T follicular helper cell (primary cell): ENCODE results near the gene TUBG2.
"Not testable (repeated sequence)": the region's sequence is repeated elsewhere in the genome, so short reads cannot be mapped to it uniquely, and the experiment has no call there.

Source experiments
- DNase-seq: peaks from one replicate; pipeline ENCODE4 v3.0.0-alpha.2; 2020; ENCODE audit warnings: low read depth

TUBG2 gene

GRCh38 chr17:42653179-42654124, 5.6 kb upstream of the TUBG2 start:
- DNase-seq = no peak

DNA sequence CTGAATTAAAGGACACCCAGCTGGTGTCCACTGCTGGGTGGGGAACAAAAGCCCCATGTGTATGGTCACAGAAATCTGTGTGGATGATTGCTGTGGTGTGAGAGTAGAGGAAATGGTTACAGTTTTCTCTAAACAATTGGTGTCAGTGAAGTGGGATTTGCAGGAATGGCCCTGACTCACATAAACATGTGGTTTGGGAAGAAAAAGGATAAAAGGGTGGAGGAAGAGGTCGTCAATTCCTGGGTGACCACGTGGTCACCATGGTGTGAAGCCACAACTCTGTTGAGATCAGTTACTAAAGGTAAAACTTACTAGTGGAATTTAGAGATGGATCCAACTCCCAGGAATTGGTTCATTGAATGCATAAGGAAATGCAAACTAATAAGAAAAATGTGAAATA, 3.6 kb upstream of the TUBG2 start:
- no peak for DNase-seq

GRCh38 chr17:42657824-42658588, 1.1 kb upstream of the TUBG2 start:
- DNase-seq = no peak

GRCh38 chr17:42659932-42660274, 819 bp downstream of the TUBG2 start:
- DNase-seq = not testable (repeated sequence)

DNA sequence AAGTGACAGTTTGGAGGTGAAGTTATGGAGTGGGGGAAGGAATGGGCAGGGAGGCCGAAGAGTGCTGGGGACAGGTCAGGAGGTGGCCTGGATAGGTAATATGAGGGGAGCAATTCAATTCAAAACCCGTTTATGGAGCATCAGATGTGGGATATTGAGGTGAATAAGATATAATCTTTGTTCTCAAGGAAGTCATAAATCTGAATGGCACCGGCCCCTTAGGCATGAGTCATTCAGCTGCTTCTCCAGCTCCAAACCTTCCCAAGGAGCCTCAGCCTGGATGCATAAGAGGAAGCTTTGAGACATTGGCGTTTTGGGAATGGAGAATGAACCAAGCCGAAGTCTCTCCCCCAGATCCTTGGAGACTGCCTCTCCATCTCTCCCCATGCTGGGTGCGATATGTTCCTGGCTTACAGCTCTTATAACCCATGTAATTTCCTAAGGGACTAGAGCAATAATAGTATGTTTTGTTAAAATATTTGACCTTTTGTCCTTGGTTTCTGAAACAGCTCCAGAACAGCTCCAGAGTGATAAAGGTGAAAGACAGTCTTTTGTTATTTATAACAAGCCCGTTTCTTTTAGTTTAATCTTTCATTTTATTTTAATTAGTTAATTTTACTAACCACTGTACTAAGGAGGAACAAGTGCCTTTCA, 1.7 kb downstream of the TUBG2 start:
- no peak for DNase-seq

DNA sequence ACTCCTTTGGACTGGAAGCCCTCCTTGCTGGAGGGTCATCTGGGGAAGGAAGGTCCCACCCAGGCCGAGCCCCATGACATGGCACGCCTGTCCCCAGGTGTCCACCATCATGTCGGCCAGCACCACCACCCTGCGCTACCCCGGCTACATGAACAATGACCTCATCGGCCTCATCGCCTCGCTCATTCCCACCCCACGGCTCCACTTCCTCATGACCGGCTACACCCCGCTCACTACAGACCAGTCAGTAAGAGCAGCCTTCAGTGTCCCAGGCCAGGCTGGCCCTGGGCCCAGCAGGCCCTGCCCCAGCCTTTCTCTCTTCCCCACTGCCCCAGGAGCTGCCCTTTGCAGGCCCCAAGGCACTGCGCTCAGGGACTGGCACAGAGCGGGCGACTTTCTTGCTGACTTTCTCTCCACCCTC, 6.5 kb downstream of the TUBG2 start:
- DNase-seq = no peak

GRCh38 chr17:42666126-42666525, 7.0 kb downstream of the TUBG2 start:
- not testable (repeated sequence) for DNase-seq

GRCh38 chr17:42667088-42667951, 8.2 kb downstream of the TUBG2 start:
- DNase-seq = no peak

DNA sequence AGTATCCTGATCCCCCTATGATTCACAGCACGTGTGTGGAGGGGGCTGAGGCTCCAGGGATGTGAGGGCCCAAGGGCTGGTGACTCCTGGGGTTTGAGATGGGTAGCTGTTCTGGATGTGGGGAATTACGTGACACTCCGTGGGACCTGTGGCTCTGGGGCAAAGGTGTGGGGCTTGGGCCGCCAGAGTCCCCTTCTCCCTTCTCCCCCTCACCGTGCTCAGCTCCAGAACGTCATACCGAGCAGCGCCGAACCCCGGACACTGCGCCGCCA, 10.6 kb downstream of the TUBG2 start:
- DNase-seq = no peak

DNA sequence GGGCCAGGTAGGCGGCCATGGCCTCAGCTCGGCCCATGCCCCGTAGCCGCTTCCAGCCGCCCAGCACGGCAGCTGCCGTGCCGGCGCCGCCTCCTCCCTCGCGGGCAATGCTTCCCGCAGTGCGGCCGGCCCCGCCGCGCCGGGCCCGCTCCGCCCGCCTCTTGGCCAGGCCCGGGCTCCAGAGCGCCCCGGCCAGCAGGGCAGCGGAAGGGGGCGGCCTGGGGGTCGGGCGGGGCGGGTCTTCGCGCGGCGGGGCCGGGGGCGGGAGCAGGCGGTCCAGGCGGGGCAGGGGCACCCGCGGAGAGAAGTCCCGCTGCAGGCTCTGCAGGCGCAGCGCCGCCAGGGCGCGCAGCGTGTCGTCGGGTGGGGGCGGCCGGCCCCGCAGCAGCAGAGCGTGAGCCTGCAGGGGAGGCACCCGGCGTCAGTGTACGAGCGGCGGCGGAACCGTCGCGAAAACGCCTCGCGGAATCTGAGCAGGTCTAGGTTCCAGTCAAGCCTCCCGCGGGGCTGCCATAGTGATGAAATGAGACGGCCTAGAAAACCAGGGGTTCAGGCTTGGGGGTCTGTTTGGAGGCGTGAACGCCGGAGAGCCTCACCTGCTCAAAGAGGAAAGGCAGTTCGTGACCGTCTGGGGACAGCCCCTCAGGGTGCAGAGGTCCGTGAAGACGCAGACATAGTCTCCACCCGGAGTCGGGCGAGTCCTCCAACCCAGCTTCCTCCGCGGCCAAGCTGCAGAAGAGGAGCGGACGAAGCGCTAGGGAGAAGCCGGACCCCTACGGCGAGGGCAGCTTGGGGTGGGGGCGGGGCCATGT, 11.1 kb downstream of the TUBG2 start:
- DNase-seq = no peak

DNA sequence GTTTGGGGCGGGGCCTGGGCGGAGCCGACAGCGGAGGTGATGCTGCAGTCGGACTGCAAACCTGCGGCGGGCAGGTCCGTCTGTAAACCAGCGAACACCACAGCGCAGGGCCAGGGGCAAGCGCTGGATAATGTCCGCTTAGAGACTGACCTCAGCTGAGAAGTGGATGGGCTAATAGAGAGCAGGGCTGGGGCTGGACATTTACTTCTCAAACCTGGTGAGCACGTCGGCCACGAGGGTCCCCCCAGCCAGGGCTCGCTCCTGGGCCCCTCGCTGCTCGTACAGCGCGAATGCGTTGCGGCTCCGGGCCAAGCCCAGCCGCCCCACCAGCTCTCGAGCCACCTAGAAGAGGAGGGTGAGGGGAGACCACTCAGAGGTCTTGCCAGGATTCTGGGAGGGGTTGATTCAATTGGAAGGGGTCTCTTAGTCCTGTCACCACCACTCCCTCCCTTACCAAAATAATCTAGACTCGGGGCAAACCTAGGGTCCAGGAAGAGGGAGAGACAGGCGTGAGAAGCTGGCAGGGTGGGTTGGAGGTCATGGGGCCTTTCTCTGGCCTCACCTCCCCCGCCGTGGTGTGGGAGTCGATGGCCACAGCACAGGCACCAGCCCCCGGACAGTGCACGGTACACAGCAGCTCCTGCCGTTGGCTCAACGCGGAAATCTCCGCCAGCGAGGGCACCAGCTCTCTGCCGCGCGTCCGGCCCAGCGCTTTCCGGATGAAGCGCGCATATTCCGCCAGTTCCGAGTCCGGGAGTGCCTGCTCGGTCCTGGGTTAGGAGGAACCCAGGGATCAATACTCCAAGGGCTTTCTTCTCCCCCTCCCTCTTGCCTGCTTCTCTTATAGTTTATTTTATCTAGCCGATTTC, 11.9 kb downstream of the TUBG2 start:
- no peak for DNase-seq

DNA sequence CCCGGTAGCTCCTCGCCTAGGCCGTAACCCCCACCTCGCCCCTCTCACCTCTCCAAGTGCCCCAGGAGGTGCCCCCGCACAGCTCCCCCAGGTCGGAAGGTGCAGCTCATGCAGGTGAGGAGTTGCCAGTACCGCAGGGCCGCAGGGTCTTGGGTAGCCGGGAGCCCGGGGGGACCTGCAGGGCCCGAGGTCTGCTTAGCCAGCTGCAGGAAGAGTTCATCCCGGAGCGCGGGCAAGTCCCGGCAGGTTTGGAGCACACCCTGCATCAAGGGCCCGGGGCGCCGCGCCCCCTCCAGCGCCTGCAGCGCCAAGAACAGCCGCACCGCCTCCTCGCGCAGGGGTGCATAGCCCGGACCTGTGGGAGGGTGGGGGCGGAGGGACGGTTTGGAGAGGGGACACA, 13.0 kb downstream of the TUBG2 start:
- no peak for DNase-seq

DNA sequence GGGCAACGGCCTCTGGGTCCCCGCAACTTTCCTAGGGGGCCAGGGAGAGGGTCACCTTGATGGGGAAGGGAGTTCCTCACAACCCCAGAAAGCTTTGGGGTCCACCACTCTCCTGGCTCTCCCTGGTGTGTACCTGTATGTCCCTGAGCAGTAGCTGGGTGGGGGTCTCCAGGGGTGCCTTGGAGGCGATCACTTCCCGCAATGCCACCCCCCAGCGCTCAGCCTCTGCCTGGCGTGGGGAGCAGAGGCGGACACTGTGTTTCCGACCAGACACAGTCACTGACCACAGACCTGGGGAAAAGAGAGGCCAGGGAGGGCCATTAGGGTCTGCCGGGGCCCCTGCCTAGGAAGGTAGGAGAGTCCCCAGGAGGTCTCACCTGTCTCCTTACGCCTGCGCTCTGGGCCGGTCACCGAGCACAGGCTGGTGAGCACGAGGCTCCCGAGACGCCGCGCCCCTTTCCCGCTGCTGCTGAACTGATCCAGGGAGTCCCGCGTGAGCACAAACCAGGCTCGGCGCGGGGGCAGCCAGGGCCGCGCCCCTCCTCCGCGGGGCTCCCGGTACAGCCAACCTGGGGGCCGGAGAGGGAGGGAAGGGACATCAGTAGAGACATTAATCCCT, 14.3 kb downstream of the TUBG2 start:
- DNase-seq = no peak

GRCh38 chr17:42673885-42674754, 15.0 kb downstream of the TUBG2 start:
- no peak for DNase-seq

DNA sequence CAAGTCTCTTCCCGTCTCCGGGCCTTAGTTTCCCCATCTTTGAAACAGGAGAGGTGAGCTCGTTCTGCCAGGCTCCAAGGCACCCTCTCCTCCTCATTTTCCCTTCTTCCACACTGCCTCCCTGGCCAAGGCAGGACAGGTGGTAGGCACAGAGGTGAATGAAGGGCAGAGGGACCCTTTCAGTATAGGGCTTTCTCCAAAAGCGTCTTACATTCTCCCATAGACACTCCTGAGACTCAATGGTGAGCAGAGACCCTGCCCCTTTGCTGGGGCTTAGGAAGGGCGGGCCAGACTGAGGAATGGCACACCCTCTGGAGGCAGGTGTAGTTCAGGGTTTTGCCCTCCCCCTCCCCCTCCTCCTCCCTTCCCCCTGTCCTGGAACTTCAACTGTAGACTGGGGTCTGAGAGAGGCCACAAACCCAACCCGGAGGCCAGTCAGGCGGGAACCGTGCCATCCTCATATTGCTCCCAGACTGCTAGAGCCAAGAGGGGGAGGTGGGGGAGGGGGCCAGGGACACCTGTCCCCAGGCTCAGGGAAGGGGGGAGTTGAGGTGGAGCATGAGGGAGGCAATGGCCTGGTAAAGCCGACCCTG, 15.8 kb downstream of the TUBG2 start:
- DNase-seq = no peak

DNA sequence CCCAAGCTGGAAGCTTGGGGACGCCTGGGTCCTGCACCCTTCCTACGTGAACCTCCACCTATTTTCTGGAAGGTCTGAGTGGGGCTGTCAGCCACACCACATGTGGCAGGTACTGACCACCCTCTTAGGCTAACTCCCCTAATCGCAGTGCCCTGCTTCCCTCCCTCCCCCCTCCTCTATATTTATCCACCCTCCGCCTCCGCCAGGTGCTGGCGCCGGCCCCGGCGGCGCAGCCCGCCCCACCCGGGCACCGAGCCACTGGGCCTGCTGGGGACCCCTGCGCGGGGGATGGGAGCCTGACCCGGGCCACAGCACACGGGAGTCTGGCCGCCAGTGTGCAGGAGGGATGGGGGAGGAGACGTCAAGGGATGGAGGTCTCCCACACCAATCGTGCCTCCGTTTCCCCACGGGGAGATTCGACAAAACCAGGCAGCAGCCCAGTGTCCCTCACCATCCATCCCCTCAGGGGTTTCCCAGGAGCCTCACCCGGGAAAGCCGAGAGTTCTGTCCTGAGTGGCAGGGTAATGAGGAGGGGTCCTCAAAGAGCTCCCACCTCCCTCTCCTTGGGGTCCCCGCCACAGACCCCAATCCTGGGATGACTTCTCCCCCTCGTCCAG, 16.4 kb downstream of the TUBG2 start:
- no peak for DNase-seq

DNA sequence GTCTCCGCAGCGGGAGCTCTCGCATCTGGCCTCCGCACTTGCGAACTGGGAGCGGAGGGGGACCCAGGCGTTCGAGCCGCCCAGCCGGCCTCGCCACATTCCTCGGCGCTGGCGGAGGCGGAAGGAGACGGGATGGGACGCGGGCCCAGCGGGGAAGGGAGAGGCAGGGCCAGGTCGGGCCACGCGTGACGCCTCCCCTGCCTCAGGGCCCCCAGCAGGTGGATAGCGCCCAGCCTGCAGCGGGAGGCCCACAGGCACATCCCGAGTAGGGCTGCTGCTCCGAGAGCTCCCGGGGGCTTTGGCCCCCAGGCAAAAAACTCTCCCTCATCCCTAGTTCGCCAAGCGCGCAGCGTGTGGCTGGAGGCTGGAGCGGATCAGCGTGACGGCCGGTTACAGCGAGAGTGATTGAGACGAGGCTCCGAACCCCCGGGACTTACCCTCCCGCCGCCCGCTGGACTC, 16.9 kb downstream of the TUBG2 start:
- no peak for DNase-seq
